Hematopoietic multipotent progenitor cell treated with erythropoietin and hydrocortisone succinate and interleukin-3 and kit ligand, for 17 days (in vitro differentiated cells): ENCODE data around the gene SLC11A2.
A peak's percentile ranks its signal among the peaks of the same experiment; 100 is the strongest.
"Not testable (repeated sequence)": the region's sequence is repeated elsewhere in the genome, so short reads cannot be mapped to it uniquely, and the experiment has no call there.

Source experiments
- DNase-seq: peaks from one replicate; pipeline ENCODE4 v3.0.0-alpha.2; 2015; ENCODE audit warnings: low spot score

Gene SLC11A2

DNA sequence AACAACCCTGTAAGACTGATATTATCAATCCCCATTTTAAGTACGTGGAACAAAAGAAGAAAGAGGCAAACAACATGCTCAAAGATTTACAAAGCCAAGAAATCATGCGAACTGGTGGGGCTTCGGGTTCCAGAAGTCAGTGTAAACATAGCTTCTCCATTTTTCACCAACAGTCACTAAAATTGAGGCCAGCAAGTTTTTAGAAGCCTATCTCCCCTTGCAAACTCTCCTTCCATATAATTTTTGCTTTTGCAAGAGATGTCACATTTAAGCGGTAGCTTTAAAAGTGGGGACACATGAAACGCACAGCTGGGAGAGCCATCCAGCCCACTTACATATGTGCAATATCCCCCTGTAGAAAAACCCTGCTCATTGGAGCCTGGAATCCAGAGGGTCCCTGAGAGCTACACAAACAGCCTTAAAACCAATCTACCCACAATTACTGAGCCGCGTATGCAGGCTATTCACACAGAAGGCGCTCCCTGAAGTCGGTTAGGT lies 797 bp downstream of the SLC11A2 start:
- no peak for DNase-seq

- DNase-seq, result peak; percentile 59
Observed at GRCh38 chr12:51023625-51024382, 2.4 kb downstream of the SLC11A2 start.

GRCh38 chr12:51021694-51022093 lies 4.5 kb downstream of the SLC11A2 start:
- peak; percentile 81 for DNase-seq

GRCh38 chr12:51020448-51021182 lies 5.6 kb downstream of the SLC11A2 start:
- peak; percentile 53 for DNase-seq

DNA sequence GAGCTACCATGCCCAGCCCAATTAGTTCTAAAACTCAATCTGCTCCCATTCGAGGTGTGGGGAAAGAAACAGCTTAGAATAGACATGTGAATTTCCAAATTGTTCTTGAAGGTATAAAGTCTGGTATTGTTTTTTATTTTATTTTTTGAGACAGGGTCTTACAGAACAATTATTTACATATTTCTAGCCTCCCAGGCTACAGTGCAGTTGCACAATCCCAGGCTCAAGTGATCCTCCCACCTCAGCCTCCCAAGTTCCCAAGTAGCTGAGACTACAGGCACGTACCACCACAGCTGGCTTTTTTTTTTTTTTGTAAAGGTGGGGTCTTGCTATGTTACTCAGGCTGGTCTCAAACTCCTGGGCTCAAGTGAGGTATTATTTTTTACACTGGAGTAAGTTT lies 6.3 kb downstream of the SLC11A2 start:
- peak; percentile 54 for DNase-seq

DNA sequence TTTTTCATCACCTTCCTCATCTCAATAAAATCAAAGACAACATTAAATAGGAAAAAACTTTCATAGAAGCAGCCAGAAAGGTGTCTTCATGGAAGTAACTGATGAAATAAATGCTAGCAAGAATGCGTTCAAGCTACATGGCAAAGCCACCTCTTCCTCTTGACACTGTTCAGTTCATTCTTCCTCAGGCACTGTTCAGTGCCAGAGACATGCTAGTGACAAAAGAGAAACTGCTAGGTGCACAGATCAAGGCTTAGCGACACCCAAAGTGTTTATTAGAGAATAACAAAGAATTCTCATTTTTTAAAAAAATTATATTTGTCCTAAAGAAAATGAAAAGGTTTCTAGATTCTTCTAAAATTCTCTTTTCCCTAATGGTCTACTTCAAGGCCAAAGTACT lies 7.2 kb downstream of the SLC11A2 start:
- DNase-seq, result peak; percentile 50

DNA sequence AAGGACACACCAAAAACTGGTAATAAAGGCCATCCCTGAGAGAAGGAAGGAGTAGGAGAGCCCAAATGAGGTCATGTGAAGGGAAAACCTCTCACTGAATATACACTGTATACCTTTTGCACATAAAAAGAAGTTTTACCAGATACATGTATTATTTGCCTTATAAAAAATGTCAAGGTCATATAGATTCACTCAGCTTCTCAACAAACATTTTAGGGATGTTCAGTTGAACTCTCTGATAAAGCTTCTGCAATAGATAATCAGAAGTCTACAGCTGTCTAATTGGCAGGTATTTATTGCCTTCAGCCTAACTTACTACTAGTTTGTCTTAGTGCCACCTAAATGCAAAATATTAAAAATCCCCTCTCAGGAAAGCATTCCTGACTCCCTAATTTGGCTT lies 8.7 kb downstream of the SLC11A2 start:
- peak; percentile 70 for DNase-seq

- DNase-seq, result not testable (repeated sequence)
Observed at GRCh38 chr12:51014467-51014866, 11.7 kb downstream of the SLC11A2 start.

DNA sequence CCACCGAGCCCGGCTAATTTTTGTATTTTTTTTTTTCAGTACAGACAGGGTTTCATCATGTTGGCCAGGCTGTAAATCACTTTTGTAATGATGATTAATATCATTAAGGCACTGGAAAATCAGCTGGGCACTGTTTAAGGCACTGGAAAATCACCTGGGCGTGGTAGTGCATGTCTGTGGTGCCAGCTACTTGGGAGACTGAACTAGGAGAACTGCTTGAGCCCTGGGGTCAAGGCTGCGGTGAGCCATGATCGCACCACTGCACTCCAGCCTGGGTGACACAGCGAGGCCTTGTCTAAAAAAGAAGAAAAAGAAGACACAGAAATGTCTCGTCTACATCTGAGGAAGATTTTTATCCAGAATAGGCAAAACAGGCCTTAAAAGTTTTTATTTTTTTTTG lies 12.7 kb downstream of the SLC11A2 start:
- DNase-seq, result no peak

GRCh38 chr12:51012570-51013236 lies 13.5 kb downstream of the SLC11A2 start:
- DNase-seq, result no peak

DNA sequence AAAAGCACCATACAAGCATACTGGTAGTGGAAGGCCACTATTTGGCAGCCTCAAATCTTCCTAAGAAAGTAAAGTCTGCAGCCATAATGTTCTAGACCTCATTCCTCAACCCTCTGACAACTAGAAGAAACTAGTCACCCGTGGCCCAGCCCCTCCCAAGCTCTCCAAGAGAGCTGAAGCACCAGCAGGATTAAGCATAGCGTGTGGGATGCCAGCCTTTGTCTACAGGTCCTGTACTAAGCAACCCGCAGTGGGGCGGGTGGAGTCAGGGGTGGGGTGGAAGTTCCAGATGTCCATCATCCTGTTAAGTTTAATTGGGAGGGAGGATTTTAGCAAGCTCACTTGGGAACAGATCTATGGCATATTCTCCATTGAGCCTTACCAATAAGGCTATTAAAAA lies 14.2 kb downstream of the SLC11A2 start:
- DNase-seq, result no peak

DNA sequence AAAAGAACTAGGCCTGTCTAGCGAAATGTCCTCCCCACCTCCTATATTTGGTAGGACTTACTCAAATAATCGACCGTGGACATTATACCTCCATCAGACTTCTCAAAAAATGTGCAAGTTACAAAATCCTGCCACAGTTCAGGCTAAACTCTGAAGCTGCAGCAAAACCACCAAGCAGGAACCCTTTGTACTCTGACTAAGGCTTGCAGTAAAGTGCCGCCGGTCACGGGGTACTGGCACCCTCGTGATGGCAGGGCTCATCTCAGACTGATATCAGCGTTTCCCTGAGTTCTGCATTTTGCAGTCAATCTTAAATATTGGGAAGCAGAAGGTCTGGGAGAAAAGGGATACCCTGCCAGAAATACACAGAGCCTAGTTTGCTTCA lies 17.1 kb downstream of the SLC11A2 start:
- peak; percentile 39 for DNase-seq

GRCh38 chr12:51008329-51009055 lies 17.7 kb downstream of the SLC11A2 start:
- DNase-seq, result no peak

- DNase-seq, result no peak
Observed at GRCh38 chr12:51005671-51006070, 20.5 kb downstream of the SLC11A2 start.

DNA sequence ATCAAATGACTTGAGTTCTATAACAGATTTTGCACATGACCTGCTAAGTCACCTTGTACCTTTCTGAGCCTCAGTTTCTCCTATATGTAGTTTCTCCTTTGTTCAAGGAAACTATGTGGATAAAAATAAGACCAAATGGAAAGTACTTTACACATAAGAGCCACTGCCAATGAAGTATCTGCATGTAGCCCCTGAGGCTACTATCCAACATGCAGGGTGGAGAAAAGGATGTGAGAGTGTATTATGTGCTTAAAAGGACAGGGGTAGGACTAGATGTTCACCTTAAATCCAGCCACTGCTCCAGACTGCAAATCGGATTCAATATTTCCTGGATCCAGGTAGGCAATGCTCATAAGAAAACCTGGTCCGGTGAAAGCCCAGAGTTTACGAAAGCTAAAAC lies 21.2 kb downstream of the SLC11A2 start:
- no peak for DNase-seq

DNA sequence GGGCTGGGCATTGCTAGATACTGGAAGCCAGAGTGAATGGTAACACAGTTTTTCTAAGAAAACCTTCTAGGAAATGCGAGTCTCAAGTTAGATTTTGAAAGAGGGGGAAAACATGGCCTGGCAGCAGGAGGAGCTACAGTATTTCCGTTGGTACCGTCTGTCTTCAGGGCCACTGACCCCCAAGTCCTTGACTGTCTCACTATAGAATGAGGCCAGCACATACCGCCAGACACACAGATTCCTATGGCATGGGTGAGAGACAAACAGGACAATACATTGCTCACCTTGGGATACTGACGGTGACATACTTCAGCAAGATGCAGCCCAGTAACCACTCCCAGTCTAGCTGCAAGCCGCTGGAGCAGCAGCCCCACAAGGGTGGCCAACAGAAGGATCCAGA lies 21.7 kb downstream of the SLC11A2 start:
- DNase-seq, result no peak

DNA sequence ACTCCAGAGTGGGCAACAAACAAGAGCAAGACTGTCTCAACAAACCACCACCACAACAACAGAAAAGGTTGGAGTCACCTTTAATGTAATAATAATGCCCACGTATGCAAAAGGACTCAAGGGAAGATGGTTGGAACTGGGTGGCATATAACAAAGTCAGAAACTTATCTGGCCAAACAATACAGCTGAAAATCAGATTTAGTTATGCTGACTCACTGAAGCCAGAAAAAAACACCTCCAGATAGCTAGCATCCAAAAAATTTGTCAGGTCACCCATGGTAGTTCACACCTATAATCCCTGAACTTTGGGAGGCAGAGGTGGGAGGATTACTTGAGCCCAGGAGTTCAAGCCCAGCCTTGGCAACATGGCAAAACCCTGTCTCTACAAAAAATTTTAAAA lies 24.4 kb downstream of the SLC11A2 start:
- no peak for DNase-seq

- DNase-seq, result no peak
Observed at GRCh38 chr12:51000245-51000644, 25.9 kb downstream of the SLC11A2 start.

GRCh38 chr12:50999093-50999492 lies 27.1 kb downstream of the SLC11A2 start:
- DNase-seq, result no peak

- DNase-seq, result no peak
Observed at GRCh38 chr12:50992819-50993218, 33.4 kb downstream of the SLC11A2 start.

- DNase-seq, result no peak
Observed at GRCh38 chr12:50991291-50991690, 34.9 kb downstream of the SLC11A2 start.

- DNase-seq, result no peak
Observed at GRCh38 chr12:50990791-50991190, 35.4 kb downstream of the SLC11A2 start.
